ENCODE measurements around the gene TGM4.

The TGM4 gene

GRCh38 chr3:44899683-44900367, 25.4 kb downstream of the TGM4 start:
- H3K27me3 ChIP-seq (ENCODE audit: control insufficient read depth, insufficient read depth, low read length) = no peaks in the 10 kb centered on the region
- no peaks in the 10 kb centered on the region for H3K9me3 ChIP-seq (ENCODE audit: control insufficient read depth, insufficient read depth, low read depth, low read length)
- H3K4me3 ChIP-seq (ENCODE audit: low read depth, low read length) = no peak overlapping the region
- H3K36me3 ChIP-seq (ENCODE audit: control insufficient read depth, insufficient read depth, low read length) = no peaks in the 10 kb centered on the region
- peaks cover 12% of the 10 kb centered on the region; the same call in 1 of the 2 replicates for H3K4me1 ChIP-seq (ENCODE audit: control insufficient read depth, insufficient read depth, low read length)
- H3K9ac ChIP-seq (ENCODE audit: low read length) = no peak overlapping the region
- no peak overlapping the region for H3K27ac ChIP-seq (ENCODE audit: low read depth, low read length)

GRCh38 chr3:44902628-44903027, 28.2 kb downstream of the TGM4 start:
- no peak overlapping the region for H3K9ac ChIP-seq (ENCODE audit: low read length)
- H3K36me3 ChIP-seq (ENCODE audit: control insufficient read depth, insufficient read depth, low read length) = no peaks in the 10 kb centered on the region
- no peak overlapping the region for H3K27ac ChIP-seq (ENCODE audit: low read depth, low read length)
- H3K4me3 ChIP-seq (ENCODE audit: low read depth, low read length) = no peak overlapping the region
- no peaks in the 10 kb centered on the region for H3K27me3 ChIP-seq (ENCODE audit: control insufficient read depth, insufficient read depth, low read length)
- H3K4me1 ChIP-seq (ENCODE audit: control insufficient read depth, insufficient read depth, low read length) = peaks cover 15% of the 10 kb centered on the region; the same call in 1 of the 2 replicates
- peaks cover 5% of the 10 kb centered on the region; the same call in 1 of the 2 replicates for H3K9me3 ChIP-seq (ENCODE audit: control insufficient read depth, insufficient read depth, low read depth, low read length)

DNA sequence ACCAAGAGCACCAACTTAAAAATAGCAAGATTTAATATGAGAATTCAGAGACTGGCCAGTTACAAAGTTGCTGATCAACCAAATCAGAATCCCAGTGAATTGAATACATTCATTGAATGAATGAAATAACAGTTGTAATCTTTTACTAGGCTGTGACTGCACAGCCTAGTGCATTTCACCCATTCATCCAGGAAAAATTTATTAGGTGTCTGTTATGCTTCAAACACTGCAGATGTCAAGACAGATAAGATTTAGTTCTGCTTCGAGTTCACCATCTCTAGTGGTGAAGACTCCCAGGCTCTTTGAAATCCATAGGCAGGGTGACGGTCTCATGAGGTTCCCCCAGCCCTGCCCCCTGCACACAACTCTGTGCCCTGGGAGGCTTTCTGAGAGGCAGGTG, 28.9 kb downstream of the TGM4 start:
- peaks cover 15% of the 10 kb centered on the region; the same call in 1 of the 2 replicates for H3K4me1 ChIP-seq (ENCODE audit: control insufficient read depth, insufficient read depth, low read length)
- H3K27me3 ChIP-seq (ENCODE audit: control insufficient read depth, insufficient read depth, low read length) = no peaks in the 10 kb centered on the region
- no peak overlapping the region for H3K9ac ChIP-seq (ENCODE audit: low read length)
- no peak overlapping the region for H3K4me3 ChIP-seq (ENCODE audit: low read depth, low read length)
- H3K36me3 ChIP-seq (ENCODE audit: control insufficient read depth, insufficient read depth, low read length) = no peaks in the 10 kb centered on the region
- H3K9me3 ChIP-seq (ENCODE audit: control insufficient read depth, insufficient read depth, low read depth, low read length) = peaks cover 5% of the 10 kb centered on the region; the same call in 1 of the 2 replicates
- no peak overlapping the region for H3K27ac ChIP-seq (ENCODE audit: low read depth, low read length)

GRCh38 chr3:44903751-44904150, 29.3 kb downstream of the TGM4 start:
- Histone ChIP-seq H3K27me3 (ENCODE audit: control insufficient read depth, insufficient read depth, low read length) (no peaks in the 10 kb centered on the region), H3K36me3 (ENCODE audit: control insufficient read depth, insufficient read depth, low read length) (no peaks in the 10 kb centered on the region), H3K9ac (ENCODE audit: low read length) (no peak overlapping the region), H3K4me3 (ENCODE audit: low read depth, low read length) (no peak overlapping the region), H3K9me3 (ENCODE audit: control insufficient read depth, insufficient read depth, low read depth, low read length) (peaks cover 5% of the 10 kb centered on the region; the same call in 1 of the 2 replicates), H3K27ac (ENCODE audit: low read depth, low read length) (no peak overlapping the region), H3K4me1 (ENCODE audit: control insufficient read depth, insufficient read depth, low read length) (peaks cover 15% of the 10 kb centered on the region; the same call in 1 of the 2 replicates)

- Histone ChIP-seq H3K9me3 (ENCODE audit: control insufficient read depth, insufficient read depth, low read depth, low read length) (peaks cover 5% of the 10 kb centered on the region; the same call in 1 of the 2 replicates), H3K4me3 (ENCODE audit: low read depth, low read length) (no peak overlapping the region), H3K36me3 (ENCODE audit: control insufficient read depth, insufficient read depth, low read length) (no peaks in the 10 kb centered on the region), H3K27ac (ENCODE audit: low read depth, low read length) (no peak overlapping the region), H3K4me1 (ENCODE audit: control insufficient read depth, insufficient read depth, low read length) (peaks cover 2% of the 10 kb centered on the region; the same call in 1 of the 2 replicates), H3K27me3 (ENCODE audit: control insufficient read depth, insufficient read depth, low read length) (no peaks in the 10 kb centered on the region), H3K9ac (ENCODE audit: low read length) (no peak overlapping the region)
Observed at GRCh38 chr3:44905446-44906157, 31.2 kb downstream of the TGM4 start.

GRCh38 chr3:44906997-44907396, 32.6 kb downstream of the TGM4 start:
- H3K9ac ChIP-seq (ENCODE audit: low read length) = no peak overlapping the region
- no peaks in the 10 kb centered on the region for H3K36me3 ChIP-seq (ENCODE audit: control insufficient read depth, insufficient read depth, low read length)
- no peaks in the 10 kb centered on the region for H3K27me3 ChIP-seq (ENCODE audit: control insufficient read depth, insufficient read depth, low read length)
- H3K4me1 ChIP-seq (ENCODE audit: control insufficient read depth, insufficient read depth, low read length) = peaks cover 2% of the 10 kb centered on the region; the same call in 1 of the 2 replicates
- H3K27ac ChIP-seq (ENCODE audit: low read depth, low read length) = no peak overlapping the region
- H3K9me3 ChIP-seq (ENCODE audit: control insufficient read depth, insufficient read depth, low read depth, low read length) = peaks cover 5% of the 10 kb centered on the region; the same call in 1 of the 2 replicates
- H3K4me3 ChIP-seq (ENCODE audit: low read depth, low read length) = no peak overlapping the region

- no peak overlapping the region for H3K9ac ChIP-seq (ENCODE audit: low read length)
- peaks cover 2% of the 10 kb centered on the region; the same call in 1 of the 2 replicates for H3K4me1 ChIP-seq (ENCODE audit: control insufficient read depth, insufficient read depth, low read length)
- H3K27ac ChIP-seq (ENCODE audit: low read depth, low read length) = no peak overlapping the region
- no peaks in the 10 kb centered on the region for H3K36me3 ChIP-seq (ENCODE audit: control insufficient read depth, insufficient read depth, low read length)
- no peaks in the 10 kb centered on the region for H3K27me3 ChIP-seq (ENCODE audit: control insufficient read depth, insufficient read depth, low read length)
- peaks cover 5% of the 10 kb centered on the region; the same call in 1 of the 2 replicates for H3K9me3 ChIP-seq (ENCODE audit: control insufficient read depth, insufficient read depth, low read depth, low read length)
- H3K4me3 ChIP-seq (ENCODE audit: low read depth, low read length) = no peak overlapping the region
Observed at GRCh38 chr3:44907612-44908011, 33.2 kb downstream of the TGM4 start.

GRCh38 chr3:44909063-44909462, 34.7 kb downstream of the TGM4 start:
- Histone ChIP-seq H3K36me3 (ENCODE audit: control insufficient read depth, insufficient read depth, low read length) (no peaks in the 10 kb centered on the region), H3K9ac (ENCODE audit: low read length) (no peak overlapping the region), H3K27me3 (ENCODE audit: control insufficient read depth, insufficient read depth, low read length) (no peaks in the 10 kb centered on the region), H3K4me3 (ENCODE audit: low read depth, low read length) (no peak overlapping the region), H3K27ac (ENCODE audit: low read depth, low read length) (no peak overlapping the region), H3K9me3 (ENCODE audit: control insufficient read depth, insufficient read depth, low read depth, low read length) (peaks cover 5% of the 10 kb centered on the region; the same call in 1 of the 2 replicates), H3K4me1 (ENCODE audit: control insufficient read depth, insufficient read depth, low read length) (peaks cover 5% of the 10 kb centered on the region; the same call in 1 of the 2 replicates)

GRCh38 chr3:44910693-44911092, 36.3 kb downstream of the TGM4 start:
- no peak overlapping the region for H3K9ac ChIP-seq (ENCODE audit: low read length)

GRCh38 chr3:44913868-44914468, 39.6 kb downstream of the TGM4 start:
- Histone ChIP-seq H3K27ac (ENCODE audit: low read depth, low read length) (no peak overlapping the region), H3K36me3 (ENCODE audit: control insufficient read depth, insufficient read depth, low read length) (0 out of 2 replicates have a peak, but pooled peaks cover 3% of the 10 kb centered on the region), H3K9ac (ENCODE audit: low read length) (no peak overlapping the region), H3K4me3 (ENCODE audit: low read depth, low read length) (no peak overlapping the region), H3K27me3 (ENCODE audit: control insufficient read depth, insufficient read depth, low read length) (no peaks in the 10 kb centered on the region), H3K9me3 (ENCODE audit: control insufficient read depth, insufficient read depth, low read depth, low read length) (no peaks in the 10 kb centered on the region), H3K4me1 (ENCODE audit: control insufficient read depth, insufficient read depth, low read length) (peaks cover 7% of the 10 kb centered on the region; the same call in 1 of the 2 replicates)

More at GRCh38 chr3:44910693-44911092, 36.3 kb downstream of the TGM4 start:
- Histone ChIP-seq H3K27ac (ENCODE audit: low read depth, low read length) (no peak overlapping the region), H3K27me3 (ENCODE audit: control insufficient read depth, insufficient read depth, low read length) (no peaks in the 10 kb centered on the region), H3K36me3 (ENCODE audit: control insufficient read depth, insufficient read depth, low read length) (no peaks in the 10 kb centered on the region), H3K9me3 (ENCODE audit: control insufficient read depth, insufficient read depth, low read depth, low read length) (peaks cover 4% of the 10 kb centered on the region; the same call in 1 of the 2 replicates), H3K4me3 (ENCODE audit: low read depth, low read length) (no peak overlapping the region), H3K4me1 (ENCODE audit: control insufficient read depth, insufficient read depth, low read length) (peaks cover 9% of the 10 kb centered on the region; the same call in 1 of the 2 replicates)
